Measurements from ENCODE around the gene KIF26B.

DNA sequence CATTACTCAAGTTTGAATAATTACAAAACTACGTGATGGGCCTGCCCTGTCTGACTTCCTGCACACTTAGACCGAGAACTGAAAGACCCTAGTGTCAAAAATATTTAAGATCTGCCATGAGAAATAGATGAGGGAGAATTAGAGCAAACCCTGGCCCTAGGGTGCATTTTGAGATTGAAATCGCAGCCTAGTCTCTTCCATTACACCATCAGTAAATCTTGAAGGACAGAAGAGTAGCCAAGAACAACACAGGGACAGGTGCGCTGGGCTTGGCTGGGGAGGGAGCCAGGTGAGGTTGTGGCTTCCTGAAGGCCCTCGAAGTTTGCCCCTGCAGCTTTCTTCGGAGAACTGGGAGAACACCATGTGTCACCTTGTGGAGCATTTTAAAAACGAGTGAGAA lies 36.7 kb upstream of the KIF26B start:
- TF ChIP-seq, protein P1, sequence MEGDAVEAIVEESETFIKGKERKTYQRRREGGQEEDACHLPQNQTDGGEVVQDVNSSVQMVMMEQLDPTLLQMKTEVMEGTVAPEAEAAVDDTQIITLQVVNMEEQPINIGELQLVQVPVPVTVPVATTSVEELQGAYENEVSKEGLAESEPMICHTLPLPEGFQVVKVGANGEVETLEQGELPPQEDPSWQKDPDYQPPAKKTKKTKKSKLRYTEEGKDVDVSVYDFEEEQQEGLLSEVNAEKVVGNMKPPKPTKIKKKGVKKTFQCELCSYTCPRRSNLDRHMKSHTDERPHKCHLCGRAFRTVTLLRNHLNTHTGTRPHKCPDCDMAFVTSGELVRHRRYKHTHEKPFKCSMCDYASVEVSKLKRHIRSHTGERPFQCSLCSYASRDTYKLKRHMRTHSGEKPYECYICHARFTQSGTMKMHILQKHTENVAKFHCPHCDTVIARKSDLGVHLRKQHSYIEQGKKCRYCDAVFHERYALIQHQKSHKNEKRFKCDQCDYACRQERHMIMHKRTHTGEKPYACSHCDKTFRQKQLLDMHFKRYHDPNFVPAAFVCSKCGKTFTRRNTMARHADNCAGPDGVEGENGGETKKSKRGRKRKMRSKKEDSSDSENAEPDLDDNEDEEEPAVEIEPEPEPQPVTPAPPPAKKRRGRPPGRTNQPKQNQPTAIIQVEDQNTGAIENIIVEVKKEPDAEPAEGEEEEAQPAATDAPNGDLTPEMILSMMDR (conservative IDR thresholded peaks at IDR 0.05; ENCODE audit: low read depth, low read length), result no peak
- TF ChIP-seq EZH2 (IDR thresholded peaks at IDR 0.05; ENCODE audit: low read length, unreplicated experiment), result no peak
